GM18909 (cell line): ENCODE results near the gene RECQL5.
A peak's percentile ranks its signal among the peaks of the same experiment; 100 is the strongest.

Source experiments
- ATAC-seq: cut with Tn5 transposase; IDR thresholded peaks from one replicate; pipeline ENCODE4 v1.9.1; 2021; ENCODE audit warnings: mild to moderate bottlenecking; ENCODE audit not compliant: unreplicated experiment, poor library complexity

Gene RECQL5

GRCh38 chr17:75689441-75689873 lies 22.5 kb upstream of the RECQL5 start:
- no peak for ATAC-seq

GRCh38 chr17:75688209-75688825 lies 21.4 kb upstream of the RECQL5 start:
- ATAC-seq = no peak

DNA sequence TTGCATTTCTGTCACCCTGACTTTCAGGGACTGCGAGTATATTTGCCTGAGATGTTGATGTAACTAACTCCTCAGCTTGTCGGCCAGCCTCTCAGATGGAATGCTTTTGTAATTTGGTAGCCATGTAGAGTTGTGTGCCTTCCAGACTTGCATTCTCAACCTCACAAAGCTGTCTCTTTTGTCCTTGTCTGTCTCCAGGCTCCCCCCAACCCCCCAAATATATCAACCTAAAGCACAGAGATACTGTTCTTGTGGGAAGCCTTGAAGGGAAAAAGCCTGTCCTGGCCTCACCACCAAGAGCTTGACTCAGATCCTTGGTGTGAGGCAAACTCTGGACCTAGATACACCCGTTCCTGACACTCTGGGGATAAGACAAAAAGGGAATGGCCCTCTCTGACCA lies 18.5 kb upstream of the RECQL5 start:
- no peak for ATAC-seq

DNA sequence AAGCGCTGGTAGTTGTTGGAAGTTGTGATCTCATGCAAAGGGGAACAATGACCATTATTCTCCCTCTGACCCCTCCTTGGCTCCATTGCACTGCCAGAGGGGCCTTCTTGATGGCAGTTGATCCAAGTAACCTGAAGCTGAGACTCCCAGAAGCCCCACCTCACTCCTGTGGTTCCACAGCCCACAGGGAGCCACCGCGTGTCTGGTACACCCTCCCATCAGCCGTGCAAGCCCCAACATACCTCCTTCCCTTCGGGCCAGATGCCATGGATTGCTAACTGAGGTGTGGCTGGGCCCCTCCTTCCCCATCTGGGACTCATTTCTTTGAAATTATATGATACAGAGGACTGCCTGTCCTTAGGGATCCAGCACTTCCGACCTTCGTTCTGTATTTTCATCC lies 18.0 kb upstream of the RECQL5 start:
- no peak for ATAC-seq

GRCh38 chr17:75684249-75684648 lies 17.3 kb upstream of the RECQL5 start:
- ATAC-seq = no peak

GRCh38 chr17:75683583-75683982 lies 16.6 kb upstream of the RECQL5 start:
- ATAC-seq = no peak

DNA sequence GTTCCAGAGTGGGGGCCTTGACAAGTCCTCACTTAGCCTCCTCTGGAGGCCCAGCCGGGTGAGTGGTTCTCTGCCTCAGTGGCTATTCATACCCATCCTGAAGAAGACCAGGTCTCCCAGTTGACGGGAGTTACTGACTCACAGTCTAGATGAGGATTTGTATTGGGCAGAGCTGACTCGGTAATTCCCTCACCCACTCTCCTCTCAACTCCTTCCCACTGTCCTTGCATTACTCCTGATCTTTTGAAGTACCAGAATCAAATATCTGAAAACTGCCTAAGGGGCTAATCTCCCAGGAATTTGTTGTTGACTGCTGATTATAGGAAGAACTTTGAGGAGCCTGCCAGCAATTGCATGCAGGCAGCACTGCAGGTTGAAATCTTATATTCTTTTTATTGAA lies 14.3 kb upstream of the RECQL5 start:
- ATAC-seq = no peak

GRCh38 chr17:75680431-75680830 lies 13.5 kb upstream of the RECQL5 start:
- ATAC-seq = no peak

DNA sequence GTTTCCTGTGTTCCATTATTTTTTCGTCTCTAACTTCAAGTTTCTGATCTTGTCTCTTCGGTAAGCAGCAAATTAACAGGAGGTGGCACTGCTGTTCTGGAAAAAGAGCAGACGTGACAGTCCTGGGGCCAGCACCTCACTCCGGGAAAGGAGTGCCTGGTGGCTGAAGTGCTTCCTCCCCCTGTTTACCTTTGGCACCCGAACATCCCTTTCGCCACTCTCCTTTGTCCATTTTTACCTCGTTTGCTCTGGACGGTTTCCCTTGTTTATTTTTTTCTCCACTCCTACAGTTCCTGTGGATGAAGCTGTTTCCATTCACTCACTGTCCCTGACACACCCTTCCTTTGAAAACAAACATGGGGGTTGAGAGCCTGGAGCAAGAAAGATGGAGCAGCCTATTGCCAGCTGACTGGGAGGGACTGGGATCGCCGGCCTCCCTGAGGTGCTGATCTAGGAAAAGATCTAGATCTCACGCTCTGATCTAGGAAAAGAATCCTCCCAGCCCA lies 12.8 kb upstream of the RECQL5 start:
- no peak for ATAC-seq

DNA sequence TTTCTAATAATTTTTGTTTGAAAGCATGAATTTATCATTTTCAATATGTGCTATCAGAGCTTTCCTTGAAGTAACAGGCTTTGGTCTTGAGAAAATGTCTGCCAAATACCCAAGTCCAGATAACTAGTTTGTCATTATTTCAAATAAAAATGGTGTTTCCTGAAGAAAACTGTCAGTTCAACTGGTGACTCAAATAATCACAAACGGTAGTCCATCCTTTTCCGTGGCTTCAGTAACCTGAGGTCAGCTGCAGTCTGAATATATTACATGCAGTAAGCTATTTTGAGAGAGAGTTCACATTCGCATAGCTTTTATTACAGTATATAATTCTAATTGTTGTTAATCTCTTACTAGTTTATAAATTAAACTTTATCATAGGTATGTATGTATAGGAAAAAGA lies 9.5 kb upstream of the RECQL5 start:
- no peak for ATAC-seq

DNA sequence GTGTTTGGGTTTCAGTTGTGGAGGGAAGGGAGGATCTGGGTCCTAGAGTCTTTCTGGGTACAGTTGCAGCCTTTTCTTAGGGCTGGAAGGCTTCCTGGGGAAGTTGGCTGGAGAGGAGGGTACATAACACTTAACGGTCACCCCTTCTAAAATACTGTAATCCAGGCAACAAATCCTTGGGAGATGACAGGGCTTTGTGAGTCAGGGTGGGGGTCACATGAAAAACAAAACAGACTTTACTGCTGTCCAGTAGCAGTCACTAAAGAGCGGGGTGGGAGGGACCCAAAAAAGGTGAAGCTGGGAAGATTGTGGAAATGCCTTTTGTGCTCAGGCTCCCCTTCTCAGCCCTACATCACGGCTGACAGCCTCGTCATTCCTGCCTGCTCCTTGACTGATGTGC lies 6.5 kb upstream of the RECQL5 start:
- no peak for ATAC-seq

- no peak for ATAC-seq
Observed at GRCh38 chr17:75672011-75672410, 5.1 kb upstream of the RECQL5 start.

DNA sequence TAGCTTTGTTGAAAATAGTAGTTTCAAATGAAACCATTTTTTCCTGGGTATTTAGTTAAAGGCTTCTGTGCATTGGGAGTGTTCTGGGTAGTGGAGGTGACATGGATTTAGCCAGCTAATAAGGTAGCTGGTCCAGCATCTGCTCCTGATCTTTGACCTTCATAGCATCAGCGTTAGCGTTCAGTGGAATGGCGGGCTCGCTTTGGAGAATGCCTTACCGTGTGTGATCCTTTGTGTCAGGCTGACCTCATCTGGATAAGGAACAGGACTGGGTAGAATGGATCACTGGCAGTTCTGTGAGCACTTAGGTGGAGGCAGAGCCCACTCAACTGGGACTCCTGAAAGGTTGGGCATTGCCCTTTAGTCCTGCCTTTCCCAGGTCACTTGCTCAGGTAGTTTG lies 3.9 kb upstream of the RECQL5 start:
- ATAC-seq = no peak

DNA sequence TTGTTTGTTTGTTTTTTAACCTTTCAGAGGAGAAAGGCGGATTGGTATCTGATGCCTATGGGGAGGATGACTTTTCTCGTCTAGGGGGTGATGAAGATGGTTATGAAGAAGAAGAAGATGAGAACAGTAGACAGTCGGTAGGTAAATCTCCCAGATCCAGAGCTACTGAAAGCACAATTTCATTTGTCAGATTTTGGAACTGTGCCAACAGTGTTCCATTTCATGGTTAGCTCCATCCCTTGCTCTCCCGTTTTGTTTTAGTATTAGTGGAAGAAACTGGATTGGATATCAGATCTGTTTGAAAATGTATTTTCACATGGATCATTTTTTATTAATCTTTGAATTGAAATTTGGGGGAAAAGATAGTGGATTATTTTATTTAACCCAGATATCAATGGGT lies 1.5 kb upstream of the RECQL5 start:
- ATAC-seq = no peak

DNA sequence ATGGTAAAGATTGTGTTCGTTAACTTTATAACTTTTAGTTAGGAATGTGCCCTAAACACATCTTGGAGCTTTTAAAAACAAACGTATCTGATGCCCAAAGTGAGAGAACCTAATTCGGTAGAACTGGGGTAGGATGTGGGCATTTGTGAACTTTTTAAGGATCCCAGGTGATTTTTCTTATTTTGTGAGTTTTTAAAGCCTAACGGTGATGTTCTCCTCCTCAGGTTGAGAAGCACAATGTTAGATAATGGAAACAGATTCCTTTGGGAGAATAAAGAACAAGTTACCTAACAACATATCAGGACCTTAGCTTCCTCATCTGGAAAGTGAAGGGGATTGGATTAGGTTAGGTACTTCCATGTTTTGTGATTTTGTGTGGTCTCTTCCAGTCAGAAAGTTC lies 871 bp upstream of the RECQL5 start:
- ATAC-seq = no peak

DNA sequence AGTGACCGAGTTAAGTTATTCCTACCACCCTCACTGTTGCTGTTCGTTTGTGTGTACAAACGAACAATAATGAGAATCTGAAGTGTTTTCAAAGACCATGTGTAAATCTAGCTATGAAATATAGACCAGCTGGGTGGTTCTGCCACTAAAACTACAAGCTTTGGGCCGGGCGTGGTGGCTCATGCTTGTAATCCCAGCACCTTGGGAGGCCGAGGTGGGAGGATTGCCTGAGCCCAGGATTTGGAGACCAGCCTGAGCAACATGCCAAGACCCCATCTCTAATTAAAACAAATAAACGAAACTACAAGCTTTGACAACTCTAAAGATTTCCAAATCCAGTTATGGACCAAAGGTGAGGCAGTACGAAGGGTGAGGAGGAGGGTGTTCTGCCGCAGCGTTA lies 973 bp downstream of the RECQL5 start:
- ATAC-seq = no peak

DNA sequence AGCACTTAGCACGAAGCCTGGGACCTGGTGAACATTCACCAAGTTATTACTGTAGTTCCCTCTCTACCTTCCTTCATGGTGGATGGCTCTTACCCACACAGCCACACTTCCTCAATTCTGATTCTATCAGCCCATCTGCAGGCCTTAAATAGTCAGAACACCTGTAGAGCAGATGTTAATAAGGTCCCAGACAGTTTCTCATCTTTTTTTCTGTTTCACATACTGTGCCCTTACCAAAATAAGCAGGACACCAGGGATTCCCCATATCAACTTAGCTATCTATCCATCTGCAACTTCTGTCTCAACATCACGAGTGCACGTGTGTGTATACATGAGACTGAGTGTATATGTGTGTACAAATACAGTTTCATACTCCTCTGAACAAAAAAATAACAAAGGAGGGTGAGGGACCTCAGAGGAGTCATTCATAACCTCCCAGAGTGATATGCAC lies 2.8 kb downstream of the RECQL5 start:
- ATAC-seq = peak; percentile 71

DNA sequence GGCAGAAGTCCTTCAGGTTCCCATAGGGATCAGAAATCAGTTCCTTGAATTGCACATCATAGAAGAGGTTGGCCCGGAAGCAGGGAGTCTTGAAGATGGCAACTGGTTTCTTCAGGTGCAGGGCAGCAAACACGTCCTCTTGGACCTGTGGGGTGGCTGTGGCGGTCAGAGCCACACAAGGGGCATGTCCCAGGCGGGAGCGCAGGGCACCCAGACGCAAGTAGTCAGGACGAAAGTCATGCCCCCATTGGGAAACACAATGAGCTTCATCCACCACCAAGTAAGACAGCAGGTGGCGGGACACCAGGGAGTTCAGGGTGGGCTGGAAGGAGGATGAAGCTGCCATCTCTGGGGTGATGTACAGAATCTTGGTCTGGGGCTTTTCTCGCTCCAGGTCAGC lies 4.4 kb downstream of the RECQL5 start:
- ATAC-seq = no peak

DNA sequence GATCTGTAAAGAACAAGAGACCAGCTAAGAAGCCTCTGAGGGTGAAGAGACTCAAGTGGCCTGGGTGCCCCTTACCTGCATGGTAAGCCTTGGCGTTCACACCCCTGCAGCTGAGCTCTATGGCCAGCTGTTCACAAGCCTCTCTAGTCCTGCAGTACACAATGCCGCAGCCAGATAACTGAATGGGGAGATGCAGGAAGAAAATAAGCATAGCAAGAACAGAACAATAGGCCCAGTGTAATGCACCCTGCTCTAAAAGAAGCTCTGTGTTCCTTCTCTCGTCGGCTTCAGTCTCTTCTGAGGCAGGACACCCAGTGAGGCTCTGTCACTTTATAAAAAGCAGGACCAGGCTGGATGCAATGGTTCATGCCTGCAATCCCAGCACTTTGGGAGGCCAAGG lies 5.4 kb downstream of the RECQL5 start:
- ATAC-seq = no peak

GRCh38 chr17:75658237-75658636 lies 8.7 kb downstream of the RECQL5 start:
- no peak for ATAC-seq

DNA sequence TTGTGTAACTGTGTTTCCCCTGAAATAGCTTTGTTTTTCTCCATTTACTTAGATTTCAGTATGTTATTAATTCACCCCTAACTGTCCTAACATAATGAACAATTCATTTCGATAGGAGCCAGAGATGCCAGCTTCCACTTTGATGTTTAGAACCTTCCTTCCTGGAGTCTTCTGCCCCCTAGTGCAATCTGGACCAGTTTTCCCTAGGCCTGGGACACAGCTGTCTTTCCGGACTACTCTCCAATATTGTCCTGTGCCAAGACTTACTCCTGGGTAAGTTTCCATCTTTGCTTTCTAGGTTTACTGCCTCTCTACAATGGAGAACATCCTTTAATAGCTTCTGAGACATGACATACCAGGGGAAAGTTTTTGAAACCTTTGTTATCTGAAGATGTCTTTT lies 12.8 kb downstream of the RECQL5 start:
- no peak for ATAC-seq

DNA sequence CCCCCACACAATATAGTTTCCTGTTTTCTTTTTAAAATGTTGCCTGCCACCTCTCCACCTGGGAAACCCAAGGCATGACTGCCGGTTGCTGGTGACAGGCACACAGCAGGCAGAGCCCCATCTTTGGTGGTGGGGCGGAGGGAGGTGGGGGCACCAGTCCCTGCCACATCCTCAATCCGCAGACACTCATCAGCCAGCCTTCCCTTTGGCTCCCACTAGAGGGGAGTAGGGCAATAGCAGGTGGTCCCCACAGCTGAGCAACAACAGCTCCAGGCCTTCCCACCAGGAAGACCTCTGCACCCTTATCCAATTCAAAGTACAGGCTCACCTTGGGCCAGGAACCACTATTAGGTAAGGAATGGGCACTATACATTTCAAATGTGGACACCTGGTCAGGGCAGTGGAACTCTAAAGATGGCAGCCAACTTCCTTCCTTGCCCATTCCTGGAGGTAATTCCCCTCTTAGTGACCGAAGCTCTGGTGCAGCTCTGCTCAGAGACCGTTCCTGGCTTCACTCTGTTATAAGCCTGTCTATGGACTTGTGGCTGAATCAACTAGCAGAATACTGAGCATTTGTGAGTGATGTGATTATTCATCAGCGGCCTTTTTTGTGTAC lies 13.9 kb downstream of the RECQL5 start:
- ATAC-seq = no peak
